Natural killer cell (primary cell): Measurements from ENCODE around the gene MCMBP. TPM values are rescaled to one million over a fixed set of nuclear protein-coding genes. Genes with fewer than 3 reads are reported as not detected.

Experiments used
- ATAC-seq, 3 donors: fragments of 150-1000 bp in 2 of 3; fragments of 200-7000 bp in 1 of 3; cut with Tn5 transposase; 1 replicate in 1 of 3; 2 replicates in 2 of 3; pipeline ENCODE4 v1.10.0; 2021; ENCODE audit warnings: mild to moderate bottlenecking in 2 of 3, moderate library complexity in 2 of 3
- DNase-seq, 2 donors: peaks; one replicate each; pipeline versions ENCODE4 v3.0.0 to v3.0.0-alpha.2; 2013 to 2021; ENCODE audit warnings: mixed read lengths in 1 of 2
- H3K27ac ChIP-seq: one replicate; pipeline ENCODE4 v1.5.1; 2013; ENCODE audit warnings: mild to moderate bottlenecking, low read length
- H3K27me3 ChIP-seq: one replicate; pipeline ENCODE4 v1.6.1; 2013; ENCODE audit warnings: low read length; ENCODE audit not compliant: control insufficient read depth, insufficient read depth
- H3K36me3 ChIP-seq: one replicate; pipeline ENCODE4 v1.6.1; 2013; ENCODE audit warnings: low read length; ENCODE audit not compliant: control insufficient read depth, insufficient read depth
- H3K4me1 ChIP-seq: one replicate; pipeline ENCODE4 v1.6.1; 2013; ENCODE audit warnings: low read length; ENCODE audit not compliant: control insufficient read depth, insufficient read depth
- H3K4me3 ChIP-seq: one replicate; pipeline ENCODE4 v1.5.1; 2013; ENCODE audit warnings: low read length
- H3K9me3 ChIP-seq: one replicate; pipeline ENCODE4 v1.6.1; 2013; ENCODE audit warnings: low read length; ENCODE audit not compliant: control insufficient read depth, insufficient read depth
- H3K27ac Mint-ChIP-seq, 2 donors: one replicate each; pipeline ENCODE4 v1.8.0; 2022; ENCODE audit warnings: mild to moderate bottlenecking in 2 of 2, mixed read lengths in 2 of 2, moderate library complexity in 1 of 2
- H3K27me3 Mint-ChIP-seq, 2 donors: one replicate each; pipeline ENCODE4 v1.8.0; 2022; ENCODE audit warnings: low read depth in 2 of 2, mixed read lengths in 2 of 2
- H3K36me3 Mint-ChIP-seq: one replicate; pipeline ENCODE4 v1.8.0; 2022; ENCODE audit warnings: mixed read lengths
- H3K4me1 Mint-ChIP-seq, 2 donors: one replicate each; pipeline ENCODE4 v1.8.0; 2022; ENCODE audit warnings: mixed read lengths in 2 of 2
- H3K4me3 Mint-ChIP-seq: one replicate; pipeline ENCODE4 v1.8.0; 2022; ENCODE audit warnings: mild to moderate bottlenecking, moderate library complexity, mixed read lengths
- H3K9me3 Mint-ChIP-seq, 2 donors: one replicate each; pipeline ENCODE4 v1.8.0; 2022; ENCODE audit warnings: mixed read lengths in 2 of 2
- CTCF ChIP-seq: fragments of 200-600 bp; IDR thresholded peaks from one replicate; pipeline ENCODE4 v1.8.0; 2022; ENCODE audit warnings: antibody characterized with exemption
- WGBS: methylation state at CpG from one replicate; pipeline ENCODE4 v1.1.7; 2013; ENCODE audit warnings: missing lambda C conversion rate; ENCODE audit not compliant: insufficient coverage; 5-methylcytosine and 5-hydroxymethylcytosine counted together
- intact Hi-C: fragments of 100-400 bp; cut with micrococcal nuclease; formaldehyde crosslinking; loops from one replicate; pipeline ENCODE4 v1.14.2; 2022
- total RNA-seq, 4 donors: library from RNA; stranded (reverse); fragments of 120-200 nt in 1 of 4; gene quantifications; one replicate each; pipeline versions ENCODE4 v1.2.3 to v1.2.4, GENCODE V29; 2013 to 2022

The MCMBP gene
- total RNA-seq, 3 donors from 2014 or later (not counting 1 experiment from before 2014, with no cell fraction given) = 26.4 to 39.2 (median 28.6) TPM

GRCh38 chr10:119780879-119781480 is 91.7 kb downstream of the MCMBP start:
- 95% methylated on average over 4 of the region's 5 CpGs for WGBS
- TF ChIP-seq CTCF = no peak

More at GRCh38 chr10:119780879-119781480, 91.7 kb downstream of the MCMBP start:
- Histone ChIP-seq H3K9me3 (no peaks in the 10 kb centered on the region), H3K27me3 (no peaks in the 10 kb centered on the region), H3K4me3 (no peak overlapping the region), H3K27ac (no peak overlapping the region), H3K4me1 (peaks cover 11% of the 10 kb centered on the region), H3K36me3 (no peaks in the 10 kb centered on the region)
- Mint-ChIP-seq H3K27me3 (no peaks in the 10 kb centered on the region), H3K36me3 (no peaks in the 10 kb centered on the region), H3K27ac (no peak overlapping the region), H3K9me3 (no peaks in the 10 kb centered on the region), H3K4me3 (no peak overlapping the region), H3K4me1 (peaks cover 19 to 27% of the 10 kb centered on the region in 2 donors)
- ATAC-seq = no peak
- intact Hi-C loops = no loop called here
- DNase-seq = no peak

Other genes starting within 250 kb of the MCMBP start
- 1 to 10 TPM; 7.6 to 9.7 (median 8.3) TPM for gene BAG3, start 221.5 kb downstream of the MCMBP start, total RNA-seq
- 10 to 100 TPM; 12.8 to 18.2 (median 15.8) TPM for gene INPP5F, start 146.8 kb downstream of the MCMBP start, total RNA-seq
- gene SEC23IP, start 19.9 kb upstream of the MCMBP start, total RNA-seq = 10 to 100 TPM; 45.1 to 54.5 (median 49.4) TPM